K562 (cell line): ENCODE results near the gene FAM217B. TPM values are rescaled to one million over a fixed set of nuclear protein-coding genes. Genes with fewer than 3 reads are reported as not detected.
A peak's percentile ranks its signal among the peaks of the same experiment; 100 is the strongest.

Experiments
- ATAC-seq: fragments of 200-7000 bp; cut with Tn5 transposase; 3 replicates; pipeline ENCODE4 v1.9.1; 2020; ENCODE audit warnings: moderate library complexity
- BruUV-seq: library from RNA; stranded (reverse); fragments of 400-500 nt; replicated peaks from 2 replicates; lab custom pipeline; 2021; lab: Mats Ljungman, UMichigan
- CTCF ChIA-PET: fragments of 300-600 bp; formaldehyde crosslinking; extraction: SDS; loops from one replicate; lab custom pipeline; 2021; ENCODE audit warnings: low intra/inter-chr PET ratio; lab: Yijun Ruan, JAX
- POLR2A ChIA-PET: fragments of 300-600, 350-650 bp; sonication (Branson Sonifier 250); formaldehyde crosslinking; extraction: SDS; loops from one replicate; lab custom pipeline; 2021; ENCODE audit warnings: antibody characterized with exemption, inconsistent platforms; lab: Yijun Ruan, JAX
- DNase-seq, 4 experiments: peaks; one replicate each; pipeline versions ENCODE4 v3.0.0 to v3.0.0-alpha.2; 2011 to 2018; ENCODE audit warnings: low spot score in 3 of 4, mixed read lengths in 3 of 4; ENCODE audit errors: extremely low read depth in 1 of 4
- FAIRE-seq: peaks from 2 replicates; lab custom pipeline; 2011; peaks lifted over from hg19 to GRCh38; lab: Jason Lieb, UNC
- H2AFZ ChIP-seq: 2 replicates; pipeline ENCODE4 v1.6.0; 2011; ENCODE audit warnings: low read depth, low read length, control low read depth, inconsistent platforms
- H3K27ac ChIP-seq: fragments of 200-600 bp; 3 replicates; pipeline ENCODE4 v1.8.0; 2011; ENCODE audit warnings: low read depth, mild to moderate bottlenecking, control low read depth, inconsistent platforms, low read length, moderate library complexity, mixed read lengths; ENCODE audit errors: extremely low read depth
- H3K27me3 ChIP-seq, 2 experiments: fragments of 300-600 bp in 1 of 2; 2 replicates in 1 of 2; 3 replicates in 1 of 2; pipeline versions ENCODE4 v1.6.0 to v1.8.0; 2011; ENCODE audit warnings: inconsistent platforms in 2 of 2, low read length in 2 of 2, mild to moderate bottlenecking in 1 of 2, mixed read lengths in 1 of 2, moderate library complexity in 1 of 2; ENCODE audit not compliant: control insufficient read depth in 2 of 2, insufficient read depth in 2 of 2
- H3K36me3 ChIP-seq: fragments of 300-600 bp; 3 replicates; pipeline ENCODE4 v1.8.0; 2011; ENCODE audit warnings: mild to moderate bottlenecking, low read length, inconsistent platforms; ENCODE audit not compliant: control insufficient read depth, insufficient read depth
- H3K4me1 ChIP-seq, 2 experiments: fragments of 200-600 bp in 1 of 2; replicated peaks in 1 of 2; 2 replicates in 1 of 2; 3 replicates in 1 of 2; pipeline versions ENCODE4 v1.5.1 to v1.8.0; 2011; ENCODE audit warnings: inconsistent platforms in 2 of 2, low read length in 2 of 2, mild to moderate bottlenecking in 1 of 2, mixed read lengths in 1 of 2, moderate library complexity in 1 of 2; ENCODE audit not compliant: control insufficient read depth in 2 of 2, insufficient read depth in 2 of 2
- H3K4me2 ChIP-seq: 2 replicates; pipeline ENCODE4 v1.6.1; 2011; ENCODE audit warnings: low read length, control low read depth, inconsistent platforms, mixed read lengths; ENCODE audit not compliant: insufficient read depth
- H3K4me3 ChIP-seq: fragments of 200-600 bp; sonication (generic), shearing (Covaris generic); 2 replicates; pipeline ENCODE4 v1.5.1; 2016; ENCODE audit warnings: control low read depth, inconsistent platforms
- H3K79me2 ChIP-seq: fragments of 200-600 bp; 3 replicates; pipeline ENCODE4 v1.8.0; 2011; ENCODE audit warnings: low read length, inconsistent platforms; ENCODE audit not compliant: control insufficient read depth, insufficient read depth
- H3K9ac ChIP-seq, 2 experiments: 2 replicates each; pipeline versions ENCODE4 v1.6.0 to v1.6.1; 2011; ENCODE audit warnings: low read depth in 2 of 2, low read length in 2 of 2, control low read depth in 1 of 2, inconsistent platforms in 1 of 2, mild to moderate bottlenecking in 1 of 2, mixed read lengths in 1 of 2; ENCODE audit not compliant: insufficient read depth in 1 of 2
- H3K9me1 ChIP-seq: one replicate; pipeline ENCODE4 v1.6.0; 2011; ENCODE audit warnings: inconsistent platforms, mild to moderate bottlenecking, low read length, moderate library complexity; ENCODE audit not compliant: control insufficient read depth, insufficient read depth
- H3K9me3 ChIP-seq: replicated peaks from 2 replicates; pipeline ENCODE4 v1.5.1; 2011; ENCODE audit warnings: low read depth, low read length, inconsistent platforms; ENCODE audit not compliant: control insufficient read depth, insufficient read depth
- H4K20me1 ChIP-seq: replicated peaks from 2 replicates; pipeline ENCODE4 v1.6.1; 2011; ENCODE audit warnings: low read length, inconsistent platforms, mixed read lengths; ENCODE audit not compliant: control insufficient read depth, insufficient read depth
- ASH1L ChIP-seq: fragments of 450-650 bp; IDR thresholded peaks from 2 replicates; pipeline ENCODE4 v1.6.1; 2018; ENCODE audit warnings: borderline replicate concordance, mild to moderate bottlenecking, low read depth; ENCODE audit not compliant: partially characterized antibody
- COPS2 ChIP-seq: fragments of 450-650 bp; conservative IDR thresholded peaks from 2 replicates; pipeline ENCODE4 v1.6.1; 2016; ENCODE audit warnings: mild to moderate bottlenecking, moderate library complexity
- HOXB6 ChIP-seq: fragments of 250-450 bp; sonication (Bioruptor Pico); IDR thresholded peaks from 2 replicates; pipeline ENCODE4 v1.5.1; 2022; ENCODE audit warnings: mild to moderate bottlenecking, borderline replicate concordance
- KDM5B ChIP-seq: fragments of 200-600 bp; sonication (generic); IDR thresholded peaks from 2 replicates; pipeline ENCODE4 v1.6.1; 2012; ENCODE audit warnings: low read depth, mild to moderate bottlenecking, moderate library complexity, low read length, control low read depth, inconsistent platforms; ENCODE audit not compliant: insufficient replicate concordance
- TEAD1 ChIP-seq, 2 experiments: fragments of 450-650 bp in 1 of 2; sonication (generic) in 1 of 2; formaldehyde crosslinking; IDR thresholded peaks; 2 replicates each; pipeline versions ENCODE4 v1.4.0 to v1.8.0; 2020 to 2022; ENCODE audit warnings: mild to moderate bottlenecking in 2 of 2, missing genetic modification reagents in 1 of 2
- WHSC1 ChIP-seq: IDR thresholded peaks from one replicate; pipeline ENCODE4 v1.6.1; 2012; ENCODE audit warnings: low read length, control low read depth, inconsistent platforms
- ZNF224 ChIP-seq: sonication (generic); formaldehyde crosslinking; IDR thresholded peaks from 2 replicates; pipeline ENCODE4 v1.8.0; 2022; ENCODE audit warnings: mild to moderate bottlenecking, missing genetic modification reagents
- ZNF311 ChIP-seq: fragments of 250-450 bp; sonication (Bioruptor Pico); IDR thresholded peaks from 2 replicates; pipeline ENCODE4 v1.4.0; 2020; ENCODE audit warnings: mild to moderate bottlenecking, moderate library complexity
- WGBS: fragments of 100-300 bp; shearing (Covaris generic); methylation state at CpG from one replicate; pipeline ENCODE4 v1.1.6; 2016; ENCODE audit warnings: low coverage, mixed read lengths; ENCODE audit not compliant: insufficient coverage; ENCODE audit errors: missing lambda C conversion rate; 5-methylcytosine and 5-hydroxymethylcytosine counted together
- in situ Hi-C: fragments of 300-500 bp; cut with MboI; formaldehyde crosslinking; loops from 4 replicates; pipeline ENCODE4 v1.15.0; 2018; ENCODE audit warnings: inconsistent platforms, mixed read lengths
- intact Hi-C: fragments of 100-400 bp; cut with micrococcal nuclease; formaldehyde crosslinking; loops from 2 replicates; pipeline ENCODE4 v1.14.2; 2022
- polyA plus RNA-seq, 8 experiments: library from polyadenylated mRNA; depleted of rRNA in 4 of 8; stranded (reverse) in 5 of 8; unstranded in 3 of 8; fragments of >200 nt; fragmentation: Nextera tagmentation in 2 of 8; fragmentation: Illumina TruSeq in 1 of 8; extraction: Ambion mirVana in 2 of 8; extraction: Trizol in 1 of 8; gene quantifications; 2 replicates each; pipeline versions ENCODE4 v1.2.1 to v1.2.3, GENCODE V29; 2011 to 2014; ENCODE audit warnings: inconsistent platforms in 1 of 8, missing spikeins in 1 of 8
- total RNA-seq, 7 experiments: library from RNA; depleted of rRNA in 6 of 7; stranded (reverse); fragments of >200 nt in 6 of 7; fragmentation: Illumina TruSeq in 2 of 7; extraction: Trizol in 2 of 7; gene quantifications; 2 replicates each; pipeline versions ENCODE4 v1.2.1 to v1.2.3, GENCODE V29; 2011 to 2021; ENCODE audit warnings: low replicate concordance in 1 of 7
- TF ChIP-seq, protein P1 (sequence below): fragments of 450-650 bp; IDR thresholded peaks from 2 replicates; pipeline ENCODE4 v1.6.1; 2016; ENCODE audit warnings: low read depth

Gene FAM217B
- total and polyA plus RNA-seq, 9 of the 15 experiments (the other 6 are each of a cell fraction or from before 2014, with no cell fraction given): 4.8 to 11.4 (median 6.9) TPM

DNA sequence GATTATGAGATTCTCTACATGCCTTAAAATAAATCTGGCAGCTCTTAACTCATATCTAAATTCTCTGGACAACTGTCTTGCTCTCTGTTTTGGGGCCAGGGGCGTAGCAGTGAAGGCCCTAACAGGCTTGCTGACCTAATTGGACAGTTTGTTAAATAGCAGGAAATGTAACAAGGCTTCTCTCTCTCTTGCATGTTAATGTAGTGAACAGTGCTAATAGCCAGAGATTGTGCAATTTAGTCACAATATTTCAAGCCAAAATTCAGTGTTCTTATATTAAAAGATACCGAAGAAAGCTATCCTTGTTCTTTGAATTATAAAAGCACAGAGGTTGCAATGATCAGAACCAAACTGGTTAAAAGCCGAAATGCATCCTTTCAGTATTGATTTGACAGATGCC is 3.0 kb upstream of the FAM217B start (continued):
- TF ChIP-seq TEAD1 (CRISPR knock-in tag; IDR thresholded peaks at IDR 0.05): no peak
- TF ChIP-seq HOXB6 (CRISPR knock-in tag): no peak
- no peak for TF ChIP-seq WHSC1
- TF ChIP-seq, all 486 proteins: peak for 0

DNA sequence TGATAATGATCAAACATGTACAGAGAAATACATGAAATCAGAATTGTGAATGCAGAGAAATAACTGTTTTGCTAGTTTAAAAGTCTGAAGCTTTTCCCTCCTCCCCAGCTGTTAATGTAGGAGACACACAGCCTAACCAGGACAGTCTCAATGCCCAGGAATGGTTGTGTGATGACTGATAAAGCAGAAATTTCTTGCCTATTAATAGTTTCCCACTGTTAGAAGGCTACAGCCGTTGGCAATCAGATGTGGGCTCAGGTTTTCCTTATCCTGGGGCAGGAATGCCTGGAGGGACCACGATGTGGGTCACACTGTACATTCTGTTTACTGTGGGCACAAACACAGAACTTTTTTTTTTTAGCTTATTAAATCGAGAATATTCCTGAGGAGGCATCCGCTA is 2.0 kb upstream of the FAM217B start:
- intact Hi-C loops: no loop called here
- CTCF ChIA-PET: no interaction called here
- peaks cover 6 to 24% of the 10 kb centered on the region in 2 experiments; a peak in 4 of 5 replicates for H3K4me1 ChIP-seq
- H3K4me3 ChIP-seq: no peak overlapping the region
- TF ChIP-seq ZNF224 (CRISPR knock-in tag) (no peak), ASH1L (no peak), KDM5B (no peak), COPS2 (no peak), ZNF311 (CRISPR knock-in tag) (no peak)
- TF ChIP-seq, protein P1, sequence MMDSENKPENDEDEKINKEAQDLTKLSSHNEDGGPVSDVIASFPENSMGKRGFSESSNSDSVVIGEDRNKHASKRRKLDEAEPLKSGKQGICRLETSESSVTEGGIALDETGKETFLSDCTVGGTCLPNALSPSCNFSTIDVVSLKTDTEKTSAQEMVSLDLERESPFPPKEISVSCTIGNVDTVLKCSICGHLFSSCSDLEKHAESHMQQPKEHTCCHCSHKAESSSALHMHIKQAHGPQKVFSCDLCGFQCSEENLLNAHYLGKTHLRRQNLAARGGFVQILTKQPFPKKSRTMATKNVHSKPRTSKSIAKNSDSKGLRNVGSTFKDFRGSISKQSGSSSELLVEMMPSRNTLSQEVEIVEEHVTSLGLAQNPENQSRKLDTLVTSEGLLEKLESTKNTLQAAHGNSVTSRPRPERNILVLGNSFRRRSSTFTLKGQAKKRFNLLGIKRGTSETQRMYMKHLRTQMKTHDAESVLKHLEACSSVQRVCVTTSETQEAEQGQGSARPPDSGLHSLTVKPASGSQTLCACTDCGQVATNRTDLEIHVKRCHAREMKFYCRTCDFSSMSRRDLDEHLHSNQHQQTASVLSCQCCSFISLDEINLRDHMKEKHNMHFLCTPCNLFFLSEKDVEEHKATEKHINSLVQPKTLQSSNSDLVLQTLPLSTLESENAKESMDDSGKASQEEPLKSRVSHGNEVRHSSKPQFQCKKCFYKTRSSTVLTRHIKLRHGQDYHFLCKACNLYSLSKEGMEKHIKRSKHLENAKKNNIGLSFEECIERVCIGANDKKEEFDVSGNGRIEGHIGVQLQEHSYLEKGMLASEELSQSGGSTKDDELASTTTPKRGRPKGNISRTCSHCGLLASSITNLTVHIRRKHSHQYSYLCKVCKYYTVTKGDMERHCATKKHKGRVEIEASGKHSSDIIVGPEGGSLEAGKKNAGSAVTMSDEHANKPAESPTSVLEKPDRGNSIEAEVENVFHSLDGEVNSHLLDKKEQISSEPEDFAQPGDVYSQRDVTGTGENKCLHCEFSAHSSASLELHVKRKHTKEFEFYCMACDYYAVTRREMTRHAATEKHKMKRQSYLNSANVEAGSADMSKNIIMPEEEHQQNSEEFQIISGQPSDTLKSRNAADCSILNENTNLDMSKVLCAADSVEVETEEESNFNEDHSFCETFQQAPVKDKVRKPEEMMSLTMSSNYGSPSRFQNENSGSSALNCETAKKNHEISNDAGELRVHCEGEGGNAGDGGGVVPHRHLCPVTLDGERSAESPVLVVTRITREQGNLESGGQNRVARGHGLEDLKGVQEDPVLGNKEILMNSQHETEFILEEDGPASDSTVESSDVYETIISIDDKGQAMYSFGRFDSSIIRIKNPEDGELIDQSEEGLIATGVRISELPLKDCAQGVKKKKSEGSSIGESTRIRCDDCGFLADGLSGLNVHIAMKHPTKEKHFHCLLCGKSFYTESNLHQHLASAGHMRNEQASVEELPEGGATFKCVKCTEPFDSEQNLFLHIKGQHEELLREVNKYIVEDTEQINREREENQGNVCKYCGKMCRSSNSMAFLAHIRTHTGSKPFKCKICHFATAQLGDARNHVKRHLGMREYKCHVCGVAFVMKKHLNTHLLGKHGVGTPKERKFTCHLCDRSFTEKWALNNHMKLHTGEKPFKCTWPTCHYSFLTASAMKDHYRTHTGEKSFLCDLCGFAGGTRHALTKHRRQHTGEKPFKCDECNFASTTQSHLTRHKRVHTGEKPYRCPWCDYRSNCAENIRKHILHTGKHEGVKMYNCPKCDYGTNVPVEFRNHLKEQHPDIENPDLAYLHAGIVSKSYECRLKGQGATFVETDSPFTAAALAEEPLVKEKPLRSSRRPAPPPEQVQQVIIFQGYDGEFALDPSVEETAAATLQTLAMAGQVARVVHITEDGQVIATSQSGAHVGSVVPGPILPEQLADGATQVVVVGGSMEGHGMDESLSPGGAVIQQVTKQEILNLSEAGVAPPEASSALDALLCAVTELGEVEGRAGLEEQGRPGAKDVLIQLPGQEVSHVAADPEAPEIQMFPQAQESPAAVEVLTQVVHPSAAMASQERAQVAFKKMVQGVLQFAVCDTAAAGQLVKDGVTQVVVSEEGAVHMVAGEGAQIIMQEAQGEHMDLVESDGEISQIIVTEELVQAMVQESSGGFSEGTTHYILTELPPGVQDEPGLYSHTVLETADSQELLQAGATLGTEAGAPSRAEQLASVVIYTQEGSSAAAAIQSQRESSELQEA: no peak
- TF ChIP-seq, all 486 proteins: peak for 0
- Histone ChIP-seq H3K9me3 (no peaks in the 10 kb centered on the region), H3K27ac (no peak overlapping the region), H3K27me3 (no peaks in the 10 kb centered on the region), H3K36me3 (peaks cover 12% of the 10 kb centered on the region; the same call in 1 of the 3 replicates), H3K9ac (no peak overlapping the region), H2AFZ (no peak overlapping the region), H3K79me2 (peaks cover 17% of the 10 kb centered on the region), H4K20me1 (no peaks in the 10 kb centered on the region), H3K9me1 (no peaks in the 10 kb centered on the region), H3K4me2 (no peak overlapping the region)
- no peak for FAIRE-seq
- ATAC-seq: no peak
- POLR2A ChIA-PET: no interaction called here
- no peak for DNase-seq
- in situ Hi-C loops: no loop called here
- 60% methylated on average over 4 of the region's 4 CpGs for WGBS
- TSS peak; percentile 48 for BruUV-seq
